Suprapubic skin (tissue), 4 donors: ENCODE measurements around the gene MRPS10. TPM values are rescaled to one million over a fixed set of nuclear protein-coding genes. Genes with fewer than 3 reads are reported as not detected.

Experiments used
- DNase-seq, 2 donors: peaks; one replicate each; pipeline ENCODE4 v3.0.0-alpha.2; 2019; ENCODE audit warnings: low spot score in 2 of 2
- H3K27ac ChIP-seq: fragments of 200-600 bp; sonication (generic); one replicate; pipeline ENCODE4 v1.5.1; 2019
- H3K27me3 ChIP-seq: fragments of 200-600 bp; sonication (generic); one replicate; pipeline ENCODE4 v1.5.1; 2019
- H3K36me3 ChIP-seq: fragments of 200-600 bp; sonication (generic); one replicate; pipeline ENCODE4 v1.5.1; 2019
- H3K4me1 ChIP-seq: fragments of 200-600 bp; sonication (generic); one replicate; pipeline ENCODE4 v1.5.1; 2019
- H3K4me3 ChIP-seq: fragments of 200-600 bp; sonication (generic); one replicate; pipeline ENCODE4 v1.5.1; 2019; ENCODE audit warnings: mild to moderate bottlenecking
- H3K9me3 ChIP-seq: fragments of 200-600 bp; sonication (generic); one replicate; pipeline ENCODE4 v1.5.1; 2019
- CTCF ChIP-seq, 2 donors: fragments of 200-600 bp in 1 of 2; fragments of 450-650 bp in 1 of 2; sonication (generic) in 1 of 2; IDR thresholded peaks; one replicate each; pipeline ENCODE4 v1.5.1; 2016 to 2019; ENCODE audit warnings: antibody characterized with exemption in 2 of 2, mild to moderate bottlenecking in 1 of 2, moderate library complexity in 1 of 2
- EP300 ChIP-seq: sonication (generic); formaldehyde crosslinking; IDR thresholded peaks from one replicate; pipeline ENCODE4 v1.6.1; 2017; ENCODE audit warnings: antibody characterized with exemption
- POLR2A ChIP-seq, 2 donors: fragments of 450-650 bp; IDR thresholded peaks; one replicate each; pipeline ENCODE4 v1.6.1; 2017; ENCODE audit warnings: antibody characterized with exemption in 2 of 2, mild to moderate bottlenecking in 2 of 2, moderate library complexity in 2 of 2
- POLR2AphosphoS5 ChIP-seq, 3 donors: sonication (generic); formaldehyde crosslinking; IDR thresholded peaks; one replicate each; pipeline ENCODE4 v1.6.1; 2017; ENCODE audit warnings: antibody characterized with exemption in 3 of 3
- WGBS: methylation state at CpG from one replicate; pipeline ENCODE4 v1.1.5; 2018; 5-methylcytosine and 5-hydroxymethylcytosine counted together
- total RNA-seq, 4 donors: library from RNA; depleted of rRNA; stranded (reverse); fragments of >200 nt; gene quantifications; one replicate each; pipeline ENCODE4 v1.1.0, GENCODE V29; 2016

The MRPS10 gene
- total RNA-seq, 4 donors from 2014 or later: 17.7 to 20.8 (median 20.3) TPM

DNA sequence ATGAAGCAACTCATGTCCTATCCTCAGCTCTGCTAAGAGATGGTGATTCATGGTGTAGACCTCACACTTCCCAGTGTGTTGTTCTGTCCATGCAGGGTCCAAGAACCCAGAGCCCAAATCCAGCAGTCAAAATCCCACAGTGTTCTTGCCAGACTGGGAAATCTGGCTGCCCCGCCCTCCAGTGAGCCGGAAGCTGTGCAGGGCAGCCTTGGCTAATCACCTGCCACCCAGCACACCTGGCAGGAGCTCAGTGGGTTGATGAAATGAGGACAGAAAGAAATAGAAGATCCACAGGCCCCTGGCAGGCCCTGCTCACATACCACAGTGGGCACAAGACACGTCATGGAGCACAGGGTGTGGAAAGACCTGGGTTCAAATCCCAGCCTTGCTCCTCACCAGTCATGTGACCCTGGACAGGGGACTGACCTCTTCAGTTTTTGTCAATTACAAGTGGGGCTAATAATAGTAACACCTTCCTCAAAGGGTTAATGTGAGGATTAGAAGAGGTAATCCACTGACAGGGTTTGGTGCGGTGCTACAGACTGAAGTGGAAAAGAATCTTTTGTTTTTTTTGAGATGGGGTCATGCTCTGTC lies 58.1 kb downstream of the MRPS10 start:
- no peak overlapping the region for H3K4me3 ChIP-seq
- H3K27me3 ChIP-seq: no peaks in the 10 kb centered on the region
- no peak for TF ChIP-seq POLR2A (IDR thresholded peaks at IDR 0.05)
- no peaks in the 10 kb centered on the region for H3K36me3 ChIP-seq
- H3K27ac ChIP-seq: peak overlapping the region; percentile 55
- WGBS: 54% methylated on average over 4 of the region's 4 CpGs
- H3K9me3 ChIP-seq: no peaks in the 10 kb centered on the region
- peaks cover 31% of the 10 kb centered on the region for H3K4me1 ChIP-seq
- no peak for DNase-seq

DNA sequence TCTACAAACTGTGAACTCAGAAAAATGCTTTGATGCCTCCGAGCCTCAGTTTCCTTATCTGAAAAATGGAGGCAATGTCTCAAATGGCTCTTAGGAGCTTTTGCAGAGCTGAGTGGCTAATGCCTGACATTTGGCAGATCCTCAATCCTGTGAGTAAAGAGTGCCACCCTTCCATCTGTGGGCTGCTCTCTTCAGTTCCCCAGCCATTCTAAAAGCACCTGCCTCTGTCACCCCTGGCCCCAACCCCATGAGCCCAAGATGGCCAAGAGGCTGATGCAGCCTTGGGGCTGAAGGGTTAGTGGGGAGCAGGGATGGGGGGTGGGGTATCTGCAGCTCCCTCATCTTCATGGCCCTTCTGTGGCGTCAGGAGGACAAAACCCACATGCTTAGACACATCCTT lies 59.0 kb downstream of the MRPS10 start:
- 63% methylated on average over 1 of the region's 2 CpGs for WGBS

GRCh38 chr6:42158011-42158410 lies 59.6 kb downstream of the MRPS10 start:
- DNase-seq: peak in 1 of 2 donors; percentile 73
- Histone ChIP-seq H3K9me3 (no peaks in the 10 kb centered on the region), H3K27me3 (no peaks in the 10 kb centered on the region), H3K4me3 (no peak overlapping the region), H3K36me3 (no peaks in the 10 kb centered on the region), H3K4me1 (peaks cover 38% of the 10 kb centered on the region), H3K27ac (peak overlapping the region; percentile 55)
- TF ChIP-seq EP300 (no peak), POLR2A (IDR thresholded peaks at IDR 0.05) (no peak), POLR2AphosphoS5 (IDR thresholded peaks at IDR 0.05) (no peak), CTCF (IDR thresholded peaks at IDR 0.05) (no peak)
- 22% methylated on average over 2 of the region's 2 CpGs for WGBS

More for the DNA sequence above, 59.0 kb downstream of the MRPS10 start:
- DNase-seq: no peak
- Histone ChIP-seq H3K4me1 (peaks cover 34% of the 10 kb centered on the region), H3K36me3 (no peaks in the 10 kb centered on the region), H3K27ac (peak overlapping the region; percentile 55), H3K9me3 (no peaks in the 10 kb centered on the region), H3K27me3 (no peaks in the 10 kb centered on the region), H3K4me3 (no peak overlapping the region)
- TF ChIP-seq POLR2AphosphoS5 (IDR thresholded peaks at IDR 0.05) (no peak), EP300 (no peak), POLR2A (IDR thresholded peaks at IDR 0.05) (no peak), CTCF (IDR thresholded peaks at IDR 0.05) (no peak)

Other genes with a start within 250 kb of the MRPS10 start
- 10 to 100 TPM; 19.2 to 28.5 (median 26.4) TPM for gene TAF8, start 167.3 kb downstream of the MRPS10 start, total RNA-seq
- 100 to 1,000 TPM; 112 to 150 (median 122) TPM for gene C6orf132, start 75.2 kb downstream of the MRPS10 start, total RNA-seq
- under 1 TPM in 1 of 4 donors, not detected in 3; 0.76 TPM for gene GUCA1A, start 44.5 kb downstream of the MRPS10 start, total RNA-seq
- gene GUCA1B, start 22.9 kb downstream of the MRPS10 start, total RNA-seq: 1 to 10 TPM in 1 of 4 donors, under 1 TPM in 2, not detected in 1; 0.47 to 4.2 (median 0.76) TPM
- 10 to 100 TPM; 14.7 to 22.0 (median 19.0) TPM for gene TRERF1, start 234.1 kb upstream of the MRPS10 start, total RNA-seq